Tibial nerve (tissue), 3 donors: ENCODE measurements around the gene CALY.

Source experiments
- POLR2A ChIP-seq, 2 donors: fragments of 450-650 bp; IDR thresholded peaks; one replicate each; pipeline ENCODE4 v1.6.1; 2017; ENCODE audit warnings: antibody characterized with exemption in 2 of 2, mild to moderate bottlenecking in 2 of 2, moderate library complexity in 2 of 2
- TF ChIP-seq, protein P1 (sequence below), 5 experiments: fragments of 200-600 bp in 3 of 5; fragments of 450-650 bp in 2 of 5; sonication (generic) in 3 of 5; IDR thresholded peaks; one replicate each; pipeline ENCODE4 v1.5.1; 2016 to 2019; ENCODE audit warnings: antibody characterized with exemption in 5 of 5, mild to moderate bottlenecking in 3 of 5, moderate library complexity in 2 of 5

DNA sequence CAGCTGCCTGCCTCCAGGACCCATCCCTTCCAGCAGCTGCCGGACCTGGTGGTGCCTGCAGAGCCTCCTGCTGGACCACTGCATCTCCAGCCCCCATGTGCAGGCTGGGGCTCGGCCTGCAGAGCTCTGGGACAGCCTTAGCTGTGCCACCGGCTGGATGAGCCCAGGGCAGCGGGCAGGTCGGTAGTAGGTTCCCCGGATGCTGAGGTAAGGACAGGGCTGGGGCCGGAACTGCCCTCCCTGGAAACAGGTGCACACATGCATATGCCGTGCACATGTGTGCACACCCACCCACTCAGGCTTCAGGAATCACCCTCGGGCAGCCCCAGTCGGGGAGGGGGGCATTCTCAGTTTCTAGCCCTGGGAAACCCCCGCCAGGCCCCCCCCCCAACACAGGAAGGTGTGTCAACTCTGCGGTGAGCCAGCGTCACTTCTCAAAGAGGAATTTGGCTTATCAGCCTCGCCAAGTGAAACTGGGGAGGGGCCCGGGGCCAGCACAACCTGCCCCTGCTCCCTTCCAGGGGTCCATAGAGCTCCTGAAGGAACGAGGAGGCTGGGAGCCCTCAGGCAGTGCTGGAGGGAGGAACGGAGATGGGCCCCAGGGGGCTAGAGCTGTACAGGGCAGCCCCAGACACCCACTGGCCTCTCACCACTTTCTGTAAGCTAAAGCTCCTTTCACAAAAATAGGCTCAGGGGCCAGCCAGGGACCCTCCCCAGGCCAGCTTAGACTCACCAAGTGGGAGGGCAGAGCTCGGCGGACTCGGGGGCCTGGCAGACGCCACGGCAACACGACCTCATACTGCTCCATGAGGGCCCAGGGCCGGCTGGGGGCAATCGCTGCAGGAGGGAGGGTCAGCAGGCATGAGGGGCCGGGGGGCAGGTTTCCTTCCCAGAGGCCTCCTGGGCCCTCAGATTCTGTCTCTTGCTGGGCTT lies 61.7 kb downstream of the CALY start:
- TF ChIP-seq, protein P1, sequence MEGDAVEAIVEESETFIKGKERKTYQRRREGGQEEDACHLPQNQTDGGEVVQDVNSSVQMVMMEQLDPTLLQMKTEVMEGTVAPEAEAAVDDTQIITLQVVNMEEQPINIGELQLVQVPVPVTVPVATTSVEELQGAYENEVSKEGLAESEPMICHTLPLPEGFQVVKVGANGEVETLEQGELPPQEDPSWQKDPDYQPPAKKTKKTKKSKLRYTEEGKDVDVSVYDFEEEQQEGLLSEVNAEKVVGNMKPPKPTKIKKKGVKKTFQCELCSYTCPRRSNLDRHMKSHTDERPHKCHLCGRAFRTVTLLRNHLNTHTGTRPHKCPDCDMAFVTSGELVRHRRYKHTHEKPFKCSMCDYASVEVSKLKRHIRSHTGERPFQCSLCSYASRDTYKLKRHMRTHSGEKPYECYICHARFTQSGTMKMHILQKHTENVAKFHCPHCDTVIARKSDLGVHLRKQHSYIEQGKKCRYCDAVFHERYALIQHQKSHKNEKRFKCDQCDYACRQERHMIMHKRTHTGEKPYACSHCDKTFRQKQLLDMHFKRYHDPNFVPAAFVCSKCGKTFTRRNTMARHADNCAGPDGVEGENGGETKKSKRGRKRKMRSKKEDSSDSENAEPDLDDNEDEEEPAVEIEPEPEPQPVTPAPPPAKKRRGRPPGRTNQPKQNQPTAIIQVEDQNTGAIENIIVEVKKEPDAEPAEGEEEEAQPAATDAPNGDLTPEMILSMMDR (IDR thresholded peaks at IDR 0.05), result no peak
- TF ChIP-seq POLR2A (IDR thresholded peaks at IDR 0.05), result no peak
